GM13977 (cell line): ENCODE measurements around the gene SEC14L2.

ENCODE experiments used
- DNase-seq: peaks from one replicate; pipeline ENCODE4 v3.0.0; 2012; ENCODE audit warnings: low spot score
- CTCF ChIP-seq: IDR thresholded peaks from 2 replicates; pipeline ENCODE4 v1.5.1; 2012; ENCODE audit warnings: mild to moderate bottlenecking, control low read depth; ENCODE audit not compliant: insufficient read depth; ENCODE audit errors: extremely low read depth, missing control alignments
- in situ Hi-C: fragments of 300-500 bp; cut with MboI; formaldehyde crosslinking; loops from one replicate; pipeline ENCODE4 v1.12.0; 2022; ENCODE audit warnings: low sequenced_read_pairs, low pct_unique_long_range_greater_than_20kb, mixed read lengths, inconsistent platforms; ENCODE audit not compliant: unreplicated experiment

The SEC14L2 gene

GRCh38 chr22:30385942-30386341 is 10.9 kb upstream of the SEC14L2 start:
- in situ Hi-C loops = loop anchor here (10.0 to 25.0 kb wide), 2 partner anchors 101 to 274 kb away; partner anchors contain the start of gene CASTOR1
- DNase-seq = no peak
- no peak for TF ChIP-seq CTCF

- in situ Hi-C loops = loop anchor here (10.0 to 25.0 kb wide), 2 partner anchors 102 to 274 kb away; partner anchors contain the start of gene CASTOR1
- no peak for DNase-seq
- TF ChIP-seq CTCF = no peak
These were observed 10.2 kb upstream of the SEC14L2 start for GRCh38 chr22:30386608-30386959.

- peak; percentile 91 for TF ChIP-seq CTCF
- peak; percentile 98 for DNase-seq
- in situ Hi-C loops = loop anchor here (10.0 to 25.0 kb wide), 2 partner anchors 102 to 275 kb away; partner anchors contain the start of gene CASTOR1
These were observed 9.6 kb upstream of the SEC14L2 start, which contains the start of gene RNF215 for GRCh38 chr22:30386960-30387827. Gene RNF215 (minus strand): TSS chr22:30387411. CDS start chr22:30387313, 98 bp downstream.

GRCh38 chr22:30390974-30391691 is 5.7 kb upstream of the SEC14L2 start:
- peak; percentile 91 for TF ChIP-seq CTCF
- in situ Hi-C loops = loop anchor here (25.0 kb wide), 1 partner anchor 279 kb away; no protein-coding TSS in a partner anchor
- peak; percentile 85 for DNase-seq

GRCh38 chr22:30392661-30393321 is 4.0 kb upstream of the SEC14L2 start:
- in situ Hi-C loops = loop anchor here (25.0 kb wide), 1 partner anchor 280 kb away; no protein-coding TSS in a partner anchor
- DNase-seq = peak; percentile 68

More at GRCh38 chr22:30392661-30393321, 4.0 kb upstream of the SEC14L2 start:
- TF ChIP-seq CTCF = no peak
